Loucy (cell line): Measurements from ENCODE around the gene NBEAL2.

Experiments used
- H2AFZ ChIP-seq: fragments of 200-600 bp; sonication (generic); 2 replicates; pipeline ENCODE4 v1.6.0; 2016; ENCODE audit warnings: antibody characterized with exemption, mild to moderate bottlenecking, low read length, moderate library complexity
- H3F3A ChIP-seq: fragments of 200-600 bp; 2 replicates; pipeline ENCODE4 v1.6.0; 2016; ENCODE audit warnings: antibody characterized with exemption, low read depth, mild to moderate bottlenecking
- H3K27me3 ChIP-seq: fragments of 200-600 bp; sonication (generic); 2 replicates; pipeline ENCODE4 v1.6.1; 2014; ENCODE audit warnings: low read length, mild to moderate bottlenecking; ENCODE audit not compliant: insufficient read depth, poor library complexity, severe bottlenecking
- H3K36me3 ChIP-seq: fragments of 200-600 bp; sonication (generic); 2 replicates; pipeline ENCODE4 v1.6.1; 2016; ENCODE audit warnings: low read length; ENCODE audit not compliant: insufficient read depth
- H3K4me1 ChIP-seq: fragments of 200-600 bp; sonication (generic); 2 replicates; pipeline ENCODE4 v1.5.1; 2014; ENCODE audit warnings: low read length, mild to moderate bottlenecking; ENCODE audit not compliant: insufficient read depth, poor library complexity, severe bottlenecking
- H3K4me2 ChIP-seq: fragments of 200-600 bp; sonication (generic); 2 replicates; pipeline ENCODE4 v1.6.0; 2014; ENCODE audit warnings: antibody characterized with exemption, low read length, low read depth, mild to moderate bottlenecking; ENCODE audit not compliant: poor library complexity, severe bottlenecking
- H3K4me3 ChIP-seq: fragments of 200-600 bp; sonication (generic); 2 replicates; pipeline ENCODE4 v1.5.1; 2014; ENCODE audit warnings: low read length, mild to moderate bottlenecking, mixed read lengths; ENCODE audit not compliant: poor library complexity, severe bottlenecking
- H3K79me2 ChIP-seq: fragments of 200-600 bp; sonication (generic); 2 replicates; pipeline ENCODE4 v1.6.1; 2014; ENCODE audit warnings: low read length; ENCODE audit not compliant: insufficient read depth
- H3K9ac ChIP-seq: fragments of 200-600 bp; sonication (generic); 2 replicates; pipeline ENCODE4 v1.6.0; 2014; ENCODE audit warnings: mild to moderate bottlenecking, low read depth, low read length, moderate library complexity; ENCODE audit not compliant: poor library complexity, severe bottlenecking
- H3K9me2 ChIP-seq: fragments of 200-600 bp; sonication (generic); replicated peaks from 2 replicates; pipeline ENCODE4 v1.6.1; 2016; ENCODE audit warnings: low read depth, low read length, mixed read lengths
- H3K9me3 ChIP-seq: fragments of 200-600 bp; sonication (generic); 2 replicates; pipeline ENCODE4 v1.6.1; 2014; ENCODE audit warnings: mild to moderate bottlenecking, antibody characterized with exemption, low read length, low read depth; ENCODE audit not compliant: insufficient read depth
- H4K20me1 ChIP-seq: fragments of 200-600 bp; sonication (generic); 2 replicates; pipeline ENCODE4 v1.6.0; 2014; ENCODE audit warnings: antibody characterized with exemption, low read length, mild to moderate bottlenecking; ENCODE audit not compliant: insufficient read depth, poor library complexity, severe bottlenecking
- CTCF ChIP-seq: fragments of 200-600 bp; sonication (generic); conservative IDR thresholded peaks from 2 replicates; pipeline ENCODE4 v1.5.1; 2014; ENCODE audit warnings: mild to moderate bottlenecking, antibody characterized with exemption, low read length
- EZH2phosphoT487 ChIP-seq: fragments of 200-600 bp; IDR thresholded peaks from 2 replicates; pipeline ENCODE4 v1.6.1; 2018; ENCODE audit warnings: antibody characterized with exemption, mild to moderate bottlenecking, moderate library complexity, borderline replicate concordance

Gene NBEAL2

GRCh38 chr3:46950650-46951241, 28.7 kb upstream of the NBEAL2 start:
- H2AFZ ChIP-seq, result no peak overlapping the region
- no peak overlapping the region for H3K4me3 ChIP-seq
- H3F3A ChIP-seq, result peaks cover 20% of the 10 kb centered on the region; the same call in 1 of the 2 replicates
- peak overlapping the region; percentile 2 for H3K4me2 ChIP-seq
- H3K36me3 ChIP-seq, result peaks cover 8% of the 10 kb centered on the region; the same call in 1 of the 2 replicates
- H3K79me2 ChIP-seq, result peaks cover 95% of the 10 kb centered on the region
- peaks cover 90% of the 10 kb centered on the region for H3K4me1 ChIP-seq
- H3K27me3 ChIP-seq, result no peaks in the 10 kb centered on the region
- no peaks in the 10 kb centered on the region for H3K9me3 ChIP-seq
- peaks cover 23% of the 10 kb centered on the region for H4K20me1 ChIP-seq
- H3K9ac ChIP-seq, result no peak overlapping the region
- H3K9me2 ChIP-seq, result no peaks in the 10 kb centered on the region
- no peak for TF ChIP-seq EZH2phosphoT487

GRCh38 chr3:46952813-46953212, 26.7 kb upstream of the NBEAL2 start:
- Histone ChIP-seq H3K9me3 (no peaks in the 10 kb centered on the region), H3K4me3 (peak overlapping the region; percentile 53), H3K27me3 (no peaks in the 10 kb centered on the region), H3K9me2 (no peaks in the 10 kb centered on the region), H4K20me1 (peaks cover 19% of the 10 kb centered on the region), H2AFZ (no peak overlapping the region), H3F3A (peaks cover 12% of the 10 kb centered on the region; the same call in 1 of the 2 replicates), H3K36me3 (no peaks in the 10 kb centered on the region), H3K4me1 (peaks cover 88% of the 10 kb centered on the region), H3K4me2 (peak overlapping the region; percentile 74), H3K9ac (peak overlapping the region; percentile 26), H3K79me2 (peaks cover 96% of the 10 kb centered on the region)
- TF ChIP-seq CTCF, result no peak
- no peak for TF ChIP-seq EZH2phosphoT487

GRCh38 chr3:46953234-46954010, 26.0 kb upstream of the NBEAL2 start:
- H3K27me3 ChIP-seq, result no peaks in the 10 kb centered on the region
- peaks cover 96% of the 10 kb centered on the region for H3K79me2 ChIP-seq
- H3K4me1 ChIP-seq, result peaks cover 84% of the 10 kb centered on the region
- H3K36me3 ChIP-seq, result no peaks in the 10 kb centered on the region
- no peaks in the 10 kb centered on the region for H3K9me2 ChIP-seq
- peak overlapping the region; percentile 53 for H3K4me3 ChIP-seq
- peaks cover 19% of the 10 kb centered on the region for H4K20me1 ChIP-seq
- H3K9me3 ChIP-seq, result no peaks in the 10 kb centered on the region
- H2AFZ ChIP-seq, result no peak overlapping the region
- TF ChIP-seq EZH2phosphoT487 (no peak), CTCF (no peak)
- H3K4me2 ChIP-seq, result peak overlapping the region; percentile 74
- H3F3A ChIP-seq, result peaks cover 7% of the 10 kb centered on the region; the same call in 1 of the 2 replicates
- H3K9ac ChIP-seq, result peak overlapping the region; percentile 26
